ENCODE data around the gene ARL6IP4.

GRCh38 chr12:122999986-123000420, 19.5 kb downstream of the ARL6IP4 start:
- no peak for TF ChIP-seq CTCF (conservative IDR thresholded peaks at IDR 0.05 in 1 of 2, IDR thresholded peaks at IDR 0.05 in 1 of 2; ENCODE audit: low read depth in 1 of 2, low read length in 2 of 2)
- no peak for TF ChIP-seq EZH2 (IDR thresholded peaks at IDR 0.05; ENCODE audit: low read length, missing control alignments)

All from fibroblast of lung (primary cell).